ENCODE data around the gene GAPDH.

Gene GAPDH

GRCh38 chr12:6551496-6552139, 17.3 kb downstream of the GAPDH start:
- H3K36me3 ChIP-seq (ENCODE audit: control insufficient read depth in 2 of 2, insufficient read depth in 1 of 2, low read length in 2 of 2) = peaks cover 24 to 67% of the 10 kb centered on the region in 2 experiments

GRCh38 chr12:6552140-6552551, 17.8 kb downstream of the GAPDH start:
- peaks cover 18% of the 10 kb centered on the region for H3K4me1 ChIP-seq (ENCODE audit: control insufficient read depth, insufficient read depth, low read length)
- POLR2A ChIA-PET = interaction anchor here (1.0 to 5.7 kb wide), 5 partner anchors 13 to 300 kb away, joined by 3 to 90 read pairs (median 3); partner anchors contain the start of genes COPS7A, GAPDH and USP5
- H3K9me3 ChIP-seq (ENCODE audit: control insufficient read depth, insufficient read depth, low read depth, low read length) = no peaks in the 10 kb centered on the region
- H3K27ac ChIP-seq (ENCODE audit: extremely low read depth, low read depth, low read length) = no peak overlapping the region
- CTCF ChIA-PET = interaction anchor here (0.6 to 4.5 kb wide), 7 partner anchors 12 to 635 kb away, joined by 3 to 51 read pairs (median 6); no protein-coding TSS in a partner anchor
- H3K4me3 ChIP-seq (ENCODE audit: low read depth, low read length) = no peak overlapping the region
- H3K36me3 ChIP-seq (ENCODE audit: control insufficient read depth in 2 of 2, insufficient read depth in 1 of 2, low read length in 2 of 2) = peaks cover 19 to 67% of the 10 kb centered on the region in 2 experiments
- TF ChIP-seq GFI1B (tag by site-specific recombination; IDR thresholded peaks at IDR 0.05) (no peak), ZEB2 (tag by site-specific recombination; IDR thresholded peaks at IDR 0.05) (no peak), TRIM28 (IDR thresholded peaks at IDR 0.05; ENCODE audit: borderline replicate concordance, low read length) (no peak), ZNF621 (tag by site-specific recombination; IDR thresholded peaks at IDR 0.05) (no peak), SP2 (tag by site-specific recombination; IDR thresholded peaks at IDR 0.05) (0 out of 2 replicates have a peak, but pooled peaks have one; percentile 16), ZNF600 (tag by site-specific recombination; IDR thresholded peaks at IDR 0.05) (peak; percentile 76; the same call in 1 of the 2 replicates), EGR2 (tag by site-specific recombination; IDR thresholded peaks at IDR 0.05; ENCODE audit: low read depth) (peak; percentile 22; the same call in 1 of the 2 replicates), ZFP37 (tag by site-specific recombination; IDR thresholded peaks at IDR 0.05) (no peak), ELK4 (IDR thresholded peaks at IDR 0.05; ENCODE audit: borderline replicate concordance, low read depth, low read length) (no peak), ZNF132 (tag by site-specific recombination; IDR thresholded peaks at IDR 0.05; ENCODE audit: borderline replicate concordance) (no peak), BCL11B (tag by site-specific recombination; IDR thresholded peaks at IDR 0.05; ENCODE audit: low read depth) (no peak), ZNF48 (tag by site-specific recombination; IDR thresholded peaks at IDR 0.05) (no peak), ZNF10 (tag by site-specific recombination; IDR thresholded peaks at IDR 0.05) (no peak), PRDM4 (tag by site-specific recombination; IDR thresholded peaks at IDR 0.05) (no peak), ZNF423 (tag by site-specific recombination; IDR thresholded peaks at IDR 0.05) (peak; percentile 63; the same call in 1 of the 2 replicates), ZIC2 (tag by site-specific recombination; IDR thresholded peaks at IDR 0.05) (peak; percentile 97), KLF17 (tag by site-specific recombination; IDR thresholded peaks at IDR 0.05) (0 out of 2 replicates have a peak, but pooled peaks have one; percentile 39), ZBTB26 (tag by site-specific recombination; optimal IDR thresholded peaks at IDR 0.05) (no peak), ZNF302 (tag by site-specific recombination; IDR thresholded peaks at IDR 0.05; ENCODE audit: low read depth) (no peak), ZNF521 (tag by site-specific recombination; IDR thresholded peaks at IDR 0.05) (no peak), ZNF529 (tag by site-specific recombination; IDR thresholded peaks at IDR 0.05; ENCODE audit: insufficient replicate concordance) (no peak), OSR2 (tag by site-specific recombination; IDR thresholded peaks at IDR 0.05) (no peak), ZNF449 (tag by site-specific recombination; IDR thresholded peaks at IDR 0.05) (peak; percentile 77), ZNF24 (tag by site-specific recombination; IDR thresholded peaks at IDR 0.05) (no peak), ZBTB8A (tag by site-specific recombination; IDR thresholded peaks at IDR 0.05) (peak; percentile 25; the same call in 1 of the 2 replicates)

More at GRCh38 chr12:6551496-6552139, 17.3 kb downstream of the GAPDH start:
- H3K4me3 ChIP-seq (ENCODE audit: low read depth, low read length) = no peak overlapping the region
- peaks cover 18% of the 10 kb centered on the region for H3K4me1 ChIP-seq (ENCODE audit: control insufficient read depth, insufficient read depth, low read length)
- no peaks in the 10 kb centered on the region for H3K9me3 ChIP-seq (ENCODE audit: control insufficient read depth, insufficient read depth, low read depth, low read length)
- TF ChIP-seq ZNF600 (tag by site-specific recombination; IDR thresholded peaks at IDR 0.05) = peak; percentile 91
- TF ChIP-seq HOXD13 (CRISPR knock-in tag; IDR thresholded peaks at IDR 0.05; ENCODE audit: borderline replicate concordance) = no peak
- no peak for TF ChIP-seq OSR2 (tag by site-specific recombination; IDR thresholded peaks at IDR 0.05)
- ChIA-PET POLR2A (interaction anchor here (1.0 to 5.7 kb wide), 5 partner anchors 12 to 300 kb away, joined by 3 to 90 read pairs (median 3); partner anchors contain the start of genes COPS7A, GAPDH and USP5), CTCF (interaction anchor here (0.6 to 4.5 kb wide), 5 partner anchors 13 to 635 kb away, joined by 3 to 51 read pairs (median 3); no protein-coding TSS in a partner anchor)
- H3K27ac ChIP-seq (ENCODE audit: extremely low read depth, low read depth, low read length) = no peak overlapping the region
